ENCODE measurements around the gene PLAAT1.

The PLAAT1 gene

DNA sequence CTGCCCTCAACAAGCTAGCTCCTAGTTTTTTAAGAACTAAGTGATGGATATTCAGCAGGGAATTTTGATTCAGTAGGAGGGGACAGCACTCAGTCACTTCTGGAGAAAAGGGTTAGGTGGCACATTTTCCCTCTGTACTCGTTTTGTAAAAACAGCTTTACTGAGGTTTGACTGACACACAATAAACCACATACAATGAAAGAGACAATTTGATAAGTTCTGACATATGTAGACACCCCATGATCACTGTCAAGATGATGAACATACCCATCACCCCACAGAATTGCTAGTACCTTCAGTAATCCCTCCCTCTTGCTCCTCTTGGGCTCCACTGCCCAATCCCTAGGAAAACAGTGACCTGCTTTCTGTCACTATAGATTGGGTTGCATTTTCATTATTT lies 29.0 kb upstream of the PLAAT1 start:
- no peak overlapping the region for H3K4me3 ChIP-seq (replicated peaks in 1 of 2; ENCODE audit: low read depth in 2 of 2, low read length in 2 of 2)
- TF ChIP-seq, protein P1, sequence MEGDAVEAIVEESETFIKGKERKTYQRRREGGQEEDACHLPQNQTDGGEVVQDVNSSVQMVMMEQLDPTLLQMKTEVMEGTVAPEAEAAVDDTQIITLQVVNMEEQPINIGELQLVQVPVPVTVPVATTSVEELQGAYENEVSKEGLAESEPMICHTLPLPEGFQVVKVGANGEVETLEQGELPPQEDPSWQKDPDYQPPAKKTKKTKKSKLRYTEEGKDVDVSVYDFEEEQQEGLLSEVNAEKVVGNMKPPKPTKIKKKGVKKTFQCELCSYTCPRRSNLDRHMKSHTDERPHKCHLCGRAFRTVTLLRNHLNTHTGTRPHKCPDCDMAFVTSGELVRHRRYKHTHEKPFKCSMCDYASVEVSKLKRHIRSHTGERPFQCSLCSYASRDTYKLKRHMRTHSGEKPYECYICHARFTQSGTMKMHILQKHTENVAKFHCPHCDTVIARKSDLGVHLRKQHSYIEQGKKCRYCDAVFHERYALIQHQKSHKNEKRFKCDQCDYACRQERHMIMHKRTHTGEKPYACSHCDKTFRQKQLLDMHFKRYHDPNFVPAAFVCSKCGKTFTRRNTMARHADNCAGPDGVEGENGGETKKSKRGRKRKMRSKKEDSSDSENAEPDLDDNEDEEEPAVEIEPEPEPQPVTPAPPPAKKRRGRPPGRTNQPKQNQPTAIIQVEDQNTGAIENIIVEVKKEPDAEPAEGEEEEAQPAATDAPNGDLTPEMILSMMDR (IDR thresholded peaks at IDR 0.05; ENCODE audit: low read depth, low read length) = no peak
- no peak for DNase-seq (ENCODE audit: low read depth in 2 of 2)

DNA sequence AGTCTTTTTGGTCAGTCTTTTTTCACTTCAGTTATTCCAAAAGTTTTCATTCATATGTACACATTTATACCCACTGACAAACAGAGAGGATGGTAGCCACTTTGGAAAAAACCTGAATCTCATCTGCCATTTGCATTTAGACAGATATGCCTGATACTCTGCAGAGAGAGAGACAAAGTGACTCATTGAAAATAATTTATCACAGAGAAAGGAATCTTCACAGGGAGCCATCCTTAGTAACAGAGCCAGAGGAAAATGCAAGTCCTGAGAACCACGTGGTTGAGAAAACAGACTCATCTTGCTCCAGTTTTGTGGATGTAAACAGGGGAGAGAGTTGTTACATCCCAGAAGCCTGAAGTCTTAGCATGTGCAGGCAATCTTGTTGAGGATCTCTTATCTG lies 28.2 kb upstream of the PLAAT1 start:
- TF ChIP-seq, protein P1 (IDR thresholded peaks at IDR 0.05; ENCODE audit: low read depth, low read length) = no peak
- DNase-seq (ENCODE audit: low read depth in 2 of 2) = no peak
- H3K4me3 ChIP-seq (replicated peaks in 1 of 2; ENCODE audit: low read depth in 2 of 2, low read length in 2 of 2) = no peak overlapping the region

DNA sequence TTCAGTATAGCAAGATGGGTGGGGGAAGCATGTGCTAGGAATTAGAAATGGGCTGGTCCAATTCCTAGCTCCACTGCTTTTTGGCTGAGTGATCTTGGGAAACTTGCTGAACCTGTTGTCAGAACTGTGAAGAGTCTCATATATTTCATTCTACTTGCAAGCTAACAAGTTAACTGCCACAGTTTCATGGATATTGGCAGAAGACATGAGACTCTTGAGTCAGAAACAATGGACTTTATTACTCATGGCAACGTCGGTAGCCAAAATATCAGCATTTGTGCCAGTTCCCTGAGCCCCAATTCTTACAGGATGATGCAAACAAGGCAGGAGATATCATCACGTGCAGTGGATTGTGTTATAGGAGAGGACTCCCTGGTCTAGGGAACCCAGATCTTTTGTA lies 26.6 kb upstream of the PLAAT1 start:
- no peak for DNase-seq (ENCODE audit: low read depth in 2 of 2)
- no peak overlapping the region for H3K4me3 ChIP-seq (replicated peaks in 1 of 2; ENCODE audit: low read depth in 2 of 2, low read length in 2 of 2)
- TF ChIP-seq, protein P1 (IDR thresholded peaks at IDR 0.05; ENCODE audit: low read depth, low read length) = no peak

DNA sequence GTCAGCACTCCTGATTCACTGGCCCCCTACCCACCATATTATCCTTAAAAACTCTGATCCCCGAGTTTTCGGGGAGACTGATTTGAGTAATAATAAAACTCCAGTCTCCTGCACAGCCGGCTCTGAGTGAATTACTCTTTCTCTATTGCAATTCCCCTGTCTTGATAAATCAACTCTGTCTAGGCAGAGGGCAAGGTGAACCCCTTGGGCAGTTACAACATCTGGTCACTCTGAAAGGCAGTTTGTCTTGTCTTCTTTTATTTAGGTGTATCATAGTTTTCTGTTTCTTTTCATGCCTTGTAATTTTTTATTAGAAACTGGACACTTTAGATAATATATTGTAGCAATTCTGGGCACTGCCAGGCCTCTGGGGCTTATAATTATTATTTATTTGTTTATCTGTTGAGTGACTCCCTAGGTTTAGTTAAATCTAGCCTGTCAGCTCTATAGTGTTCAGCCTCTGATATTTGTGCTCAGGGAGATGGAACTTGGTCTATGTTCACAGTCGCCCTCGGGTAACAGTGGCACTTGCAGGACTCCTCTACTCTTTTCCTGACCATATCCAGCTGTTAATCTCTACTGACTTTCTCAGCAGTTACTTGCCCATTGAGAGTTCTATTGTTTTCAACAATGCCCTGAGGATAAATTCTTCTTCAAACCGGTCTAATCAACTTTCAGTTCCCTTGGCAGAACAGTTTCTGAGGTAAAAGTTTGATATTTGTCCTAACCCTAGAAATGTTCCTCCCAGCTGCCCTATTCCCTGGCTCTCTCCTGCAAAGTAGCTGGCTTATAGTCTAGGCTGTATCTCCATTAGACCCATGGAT lies 15.5 kb upstream of the PLAAT1 start:
- H3K4me3 ChIP-seq (replicated peaks in 1 of 2; ENCODE audit: low read depth in 2 of 2, low read length in 2 of 2) = no peak overlapping the region
- DNase-seq (ENCODE audit: low read depth in 2 of 2) = no peak
- TF ChIP-seq, protein P1 (IDR thresholded peaks at IDR 0.05; ENCODE audit: low read depth, low read length) = no peak

DNA sequence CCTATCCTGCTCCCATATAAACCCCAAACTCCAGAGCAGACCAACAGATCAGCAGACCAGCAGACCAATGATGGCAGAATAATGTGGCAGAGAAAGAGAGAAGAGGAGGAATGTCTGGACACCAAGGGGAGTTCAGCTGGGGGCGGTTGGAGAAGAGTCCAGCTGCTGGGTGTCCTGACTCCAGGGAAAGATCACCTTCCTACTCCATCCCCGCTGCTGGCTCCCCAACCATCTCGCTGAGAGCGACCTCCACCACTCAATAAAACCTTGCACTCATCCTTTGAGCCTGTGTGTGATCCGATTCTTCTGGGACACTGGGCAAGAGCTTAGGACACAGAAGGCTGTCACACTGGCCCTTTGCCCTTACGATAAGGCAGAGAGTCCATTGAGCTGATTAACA lies 12.8 kb upstream of the PLAAT1 start:
- TF ChIP-seq, protein P1 (IDR thresholded peaks at IDR 0.05; ENCODE audit: low read depth, low read length) = no peak
- no peak for DNase-seq (ENCODE audit: low read depth in 2 of 2)

DNA sequence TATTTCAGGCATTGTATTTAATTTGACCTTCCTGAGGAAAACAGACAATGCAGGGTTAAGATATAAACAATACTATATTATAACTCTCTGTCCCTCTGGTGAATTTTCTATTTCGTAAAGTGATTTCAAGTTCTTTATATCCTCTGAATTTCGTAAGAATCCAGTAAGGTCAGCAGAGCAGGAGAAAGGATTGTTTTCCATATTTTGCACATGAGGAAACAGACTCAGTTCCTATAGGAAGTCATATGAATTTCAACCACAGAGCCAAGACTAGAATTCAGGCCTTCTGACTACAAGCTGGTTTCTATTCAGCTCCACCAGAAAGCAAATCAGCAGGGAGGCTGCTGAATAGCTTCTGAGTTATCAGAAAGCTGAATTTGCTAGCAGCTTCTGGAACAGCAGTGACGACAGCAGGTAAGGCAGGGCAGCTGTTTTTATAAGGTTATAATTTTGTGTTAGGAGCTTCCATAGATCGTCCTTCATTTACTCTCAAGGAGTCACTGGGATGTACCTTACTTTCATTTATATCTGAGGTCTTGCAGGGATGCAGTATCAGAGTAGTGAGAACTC lies 11.1 kb upstream of the PLAAT1 start:
- TF ChIP-seq, protein P1 (IDR thresholded peaks at IDR 0.05; ENCODE audit: low read depth, low read length) = no peak
- H3K4me3 ChIP-seq (replicated peaks in 1 of 2; ENCODE audit: low read depth in 2 of 2, low read length in 2 of 2) = no peak overlapping the region
- DNase-seq (ENCODE audit: low read depth in 2 of 2) = no peak

More for the DNA sequence above, 12.8 kb upstream of the PLAAT1 start:
- no peak overlapping the region for H3K4me3 ChIP-seq (replicated peaks in 1 of 2; ENCODE audit: low read depth in 2 of 2, low read length in 2 of 2)
